IPS-NIHi7 (cell line): ENCODE measurements around the gene ATP6V1B1.
"Not testable (repeated sequence)": the region's sequence is repeated elsewhere in the genome, so short reads cannot be mapped to it uniquely, and the experiment has no call there.

ENCODE experiments used
- DNase-seq: peaks from one replicate; pipeline ENCODE4 v3.0.0; 2012; ENCODE audit warnings: mixed read lengths; ENCODE audit errors: extremely low spot score

The ATP6V1B1 gene

GRCh38 chr2:71006323-71006722, 70.6 kb downstream of the ATP6V1B1 start:
- no peak for DNase-seq

- no peak for DNase-seq
Observed at GRCh38 chr2:71006955-71007799, 71.5 kb downstream of the ATP6V1B1 start.

GRCh38 chr2:71008342-71008741, 72.6 kb downstream of the ATP6V1B1 start:
- no peak for DNase-seq

- not testable (repeated sequence) for DNase-seq
Observed at GRCh38 chr2:71011786-71012185, 76.1 kb downstream of the ATP6V1B1 start.
